GM13976 (cell line): Measurements from ENCODE around the gene ZAP70.
"Not testable (repeated sequence)": the region's sequence is repeated elsewhere in the genome, so short reads cannot be mapped to it uniquely, and the experiment has no call there.

Experiments used
- DNase-seq: peaks from one replicate; pipeline ENCODE4 v3.0.0; 2012; ENCODE audit warnings: low spot score
- CTCF ChIP-seq: IDR thresholded peaks from 2 replicates; pipeline ENCODE4 v1.5.1; 2012; ENCODE audit warnings: borderline replicate concordance, mild to moderate bottlenecking; ENCODE audit not compliant: insufficient read depth; ENCODE audit errors: extremely low read depth, missing control alignments, control extremely low read depth
- in situ Hi-C: fragments of 300-500 bp; cut with MboI; formaldehyde crosslinking; loops from one replicate; pipeline ENCODE4 v1.12.0; 2022; ENCODE audit warnings: low sequenced_read_pairs, mixed read lengths, inconsistent platforms; ENCODE audit not compliant: unreplicated experiment

Gene ZAP70

DNA sequence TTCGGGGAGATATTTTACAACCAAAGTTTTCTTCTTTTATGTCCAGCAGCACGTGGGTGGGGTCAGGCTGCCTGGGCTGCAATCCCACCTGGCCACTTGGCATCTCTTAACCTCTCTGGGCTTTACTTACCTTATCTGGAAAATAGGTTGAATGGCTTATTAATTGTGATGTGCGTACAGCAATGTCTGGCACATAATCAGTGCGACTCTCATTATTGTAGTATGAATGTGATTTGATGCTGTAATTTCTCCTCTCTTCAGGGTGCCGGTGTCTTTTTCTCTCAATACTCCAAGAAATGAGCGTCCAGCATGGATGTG, 2.0 kb upstream of the ZAP70 start:
- TF ChIP-seq CTCF = no peak
- no peak for DNase-seq
- in situ Hi-C loops = no loop called here

GRCh38 chr2:97712175-97712574, 1.2 kb upstream of the ZAP70 start:
- DNase-seq, in situ Hi-C loops: not testable (repeated sequence)

DNA sequence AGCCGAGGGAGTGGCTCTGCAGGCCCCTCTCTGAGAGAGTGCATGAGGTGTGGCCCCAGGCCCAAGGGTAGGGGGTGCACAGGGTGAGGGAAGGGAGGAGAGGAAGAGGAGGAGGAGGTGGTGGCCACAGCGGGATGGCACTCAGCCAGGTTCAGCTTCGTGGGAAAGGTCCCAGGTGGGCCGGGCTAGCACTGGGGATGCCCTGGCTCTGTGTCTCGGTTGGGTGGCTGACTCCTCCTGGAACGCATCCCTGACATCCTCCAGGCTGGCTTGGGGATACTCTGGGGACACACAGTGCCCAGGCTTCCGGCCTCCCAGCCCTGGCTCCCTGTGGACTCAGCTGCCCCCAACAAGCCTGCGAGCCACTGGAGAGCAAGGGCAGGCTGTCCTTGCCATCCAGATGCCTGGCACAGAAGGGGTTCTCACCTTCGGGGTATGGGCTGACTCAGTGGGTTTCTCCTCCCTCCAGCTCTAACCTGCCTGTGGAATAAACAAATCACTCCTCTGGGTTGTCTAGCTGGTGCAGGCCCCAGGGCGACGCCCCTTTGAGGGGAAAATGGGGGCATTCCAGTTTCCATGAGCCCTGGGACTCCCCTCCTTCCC, 582 bp upstream of the ZAP70 start:
- in situ Hi-C loops = no loop called here
- DNase-seq = no peak
- TF ChIP-seq CTCF = no peak

GRCh38 chr2:97714084-97714949, 941 bp downstream of the ZAP70 start:
- TF ChIP-seq CTCF = no peak
- DNase-seq = no peak
- in situ Hi-C loops = no loop called here

- DNase-seq = no peak
- in situ Hi-C loops = no loop called here
- TF ChIP-seq CTCF = no peak
Observed at GRCh38 chr2:97714950-97715652, 1.7 kb downstream of the ZAP70 start.

DNA sequence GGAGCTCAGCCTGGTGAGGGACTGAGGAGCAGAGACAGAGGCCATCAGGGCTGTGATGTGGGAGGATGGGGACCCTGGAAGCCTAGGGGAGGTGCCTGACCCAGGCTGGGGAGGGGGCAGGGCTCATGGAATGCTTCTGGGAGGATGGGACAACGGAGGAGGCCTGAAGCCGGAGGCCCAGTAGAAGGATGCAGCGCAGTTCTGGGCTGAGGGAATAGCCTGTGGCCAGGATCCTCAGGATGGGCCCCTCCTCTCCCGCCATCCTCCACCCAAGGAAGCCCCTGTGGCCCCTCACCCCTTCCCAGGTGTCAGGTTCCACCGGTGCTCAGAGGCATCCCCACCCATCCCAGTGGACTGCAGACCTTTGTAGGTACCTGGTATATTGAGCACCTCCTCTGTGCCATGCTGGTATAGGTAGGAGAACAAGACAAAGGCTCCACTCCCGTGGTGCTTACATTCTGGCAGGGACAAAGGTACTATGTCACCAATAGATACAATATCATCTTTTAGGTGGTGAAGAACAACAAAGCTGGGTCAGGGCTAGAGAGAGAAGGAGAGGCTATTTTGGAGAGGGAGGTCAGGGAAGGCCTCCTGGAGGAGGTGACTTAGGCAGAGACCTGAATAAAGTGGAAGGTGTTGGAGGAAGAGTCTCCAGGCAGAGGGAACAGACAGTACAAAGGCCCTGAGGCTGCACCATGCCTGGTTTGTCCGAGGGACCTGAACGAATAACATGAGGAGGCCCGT, 2.7 kb downstream of the ZAP70 start:
- DNase-seq = no peak
- TF ChIP-seq CTCF = no peak
- in situ Hi-C loops = no loop called here
